ENCODE results near the gene CNTN5. TPM values are rescaled to one million over a fixed set of nuclear protein-coding genes. Genes with fewer than 3 reads are reported as not detected.
"Not testable (repeated sequence)": the region's sequence is repeated elsewhere in the genome, so short reads cannot be mapped to it uniquely, and the experiment has no call there.

The CNTN5 gene
- total RNA-seq, 3 donors from 2014 or later = 0.35 TPM; not detected in 2

GRCh38 chr11:100273066-100273815 lies 1252.5 kb downstream of the CNTN5 start:
- no peaks in the 10 kb centered on the region for H3K4me1 ChIP-seq (ENCODE audit: low read depth)
- no peak overlapping the region for H3K4me3 ChIP-seq
- DNase-seq = peak in 1 of 3 donors; percentile 24
- H3K36me3 ChIP-seq (ENCODE audit: low read depth) = no peaks in the 10 kb centered on the region
- intact Hi-C loops (cut with DNase I, micrococcal nuclease) = no loop called here
- ATAC-seq = no peak
- TF ChIP-seq, protein P1, sequence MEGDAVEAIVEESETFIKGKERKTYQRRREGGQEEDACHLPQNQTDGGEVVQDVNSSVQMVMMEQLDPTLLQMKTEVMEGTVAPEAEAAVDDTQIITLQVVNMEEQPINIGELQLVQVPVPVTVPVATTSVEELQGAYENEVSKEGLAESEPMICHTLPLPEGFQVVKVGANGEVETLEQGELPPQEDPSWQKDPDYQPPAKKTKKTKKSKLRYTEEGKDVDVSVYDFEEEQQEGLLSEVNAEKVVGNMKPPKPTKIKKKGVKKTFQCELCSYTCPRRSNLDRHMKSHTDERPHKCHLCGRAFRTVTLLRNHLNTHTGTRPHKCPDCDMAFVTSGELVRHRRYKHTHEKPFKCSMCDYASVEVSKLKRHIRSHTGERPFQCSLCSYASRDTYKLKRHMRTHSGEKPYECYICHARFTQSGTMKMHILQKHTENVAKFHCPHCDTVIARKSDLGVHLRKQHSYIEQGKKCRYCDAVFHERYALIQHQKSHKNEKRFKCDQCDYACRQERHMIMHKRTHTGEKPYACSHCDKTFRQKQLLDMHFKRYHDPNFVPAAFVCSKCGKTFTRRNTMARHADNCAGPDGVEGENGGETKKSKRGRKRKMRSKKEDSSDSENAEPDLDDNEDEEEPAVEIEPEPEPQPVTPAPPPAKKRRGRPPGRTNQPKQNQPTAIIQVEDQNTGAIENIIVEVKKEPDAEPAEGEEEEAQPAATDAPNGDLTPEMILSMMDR (IDR thresholded peaks at IDR 0.05) = no peak
- peaks cover 5% of the 10 kb centered on the region for H3K9me3 ChIP-seq

- H3K36me3 ChIP-seq (ENCODE audit: low read depth); H3K4me3 ChIP-seq; H3K9me3 ChIP-seq; DNase-seq; ATAC-seq; H3K4me1 ChIP-seq (ENCODE audit: low read depth); intact Hi-C loops (cut with DNase I, micrococcal nuclease): not testable (repeated sequence)
Measured at GRCh38 chr11:100274466-100274865, 1253.7 kb downstream of the CNTN5 start.

DNA sequence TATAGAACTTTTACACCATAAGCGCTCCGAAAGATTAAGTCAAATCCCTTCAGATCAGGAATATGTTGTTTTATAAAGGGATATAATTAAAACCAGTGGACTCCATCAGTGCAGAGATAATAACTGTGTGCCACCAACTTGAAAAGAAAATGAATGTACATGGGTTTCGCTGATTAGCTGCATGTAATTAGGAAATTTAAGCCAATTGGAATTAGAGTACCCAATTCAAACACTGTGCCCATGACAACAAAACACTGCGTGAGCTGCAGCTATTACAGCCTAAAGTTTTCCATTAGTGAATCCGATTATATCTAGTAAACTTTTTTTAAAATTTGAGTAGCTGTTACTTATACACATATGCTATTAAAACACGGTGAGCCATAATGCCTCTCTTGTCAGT lies 1274.0 kb downstream of the CNTN5 start:
- H3K4me1 ChIP-seq (ENCODE audit: low read depth) = no peaks in the 10 kb centered on the region
- H3K4me3 ChIP-seq = no peak overlapping the region
- H3K36me3 ChIP-seq (ENCODE audit: low read depth) = no peaks in the 10 kb centered on the region
- intact Hi-C loops (cut with DNase I, micrococcal nuclease) = no loop called here
- ATAC-seq (no peak), DNase-seq (no peak)
- TF ChIP-seq, protein P1 (IDR thresholded peaks at IDR 0.05) = no peak
- H3K9me3 ChIP-seq = no peaks in the 10 kb centered on the region

GRCh38 chr11:100296051-100296679 lies 1275.4 kb downstream of the CNTN5 start:
- no peaks in the 10 kb centered on the region for H3K9me3 ChIP-seq
- intact Hi-C loops (cut with DNase I, micrococcal nuclease) = no loop called here
- no peak for ATAC-seq
- H3K4me3 ChIP-seq = no peak overlapping the region
- TF ChIP-seq, protein P1 (IDR thresholded peaks at IDR 0.05) = no peak
- H3K4me1 ChIP-seq (ENCODE audit: low read depth) = no peaks in the 10 kb centered on the region
- DNase-seq = no peak
- no peaks in the 10 kb centered on the region for H3K36me3 ChIP-seq (ENCODE audit: low read depth)

DNA sequence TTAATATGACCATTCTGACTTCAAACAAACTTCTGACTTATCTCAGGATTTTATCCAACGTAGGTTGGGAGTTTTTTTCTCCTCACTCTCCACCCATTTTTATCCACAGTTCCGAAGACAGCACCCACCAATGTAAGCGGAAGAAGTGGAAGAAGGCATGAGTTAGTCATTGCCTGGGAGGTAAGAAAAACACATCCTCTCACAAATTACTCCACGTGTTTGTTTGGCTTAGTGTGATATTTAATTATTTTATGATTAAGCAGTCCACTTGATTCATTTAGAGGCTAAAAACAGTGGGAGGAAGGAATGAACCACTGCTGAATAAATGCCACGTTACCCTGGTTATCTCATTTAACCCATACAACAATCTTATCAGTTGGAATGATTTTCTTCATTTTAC lies 1276.8 kb downstream of the CNTN5 start:
- Histone ChIP-seq H3K9me3 (no peaks in the 10 kb centered on the region), H3K36me3 (ENCODE audit: low read depth) (no peaks in the 10 kb centered on the region), H3K4me3 (no peak overlapping the region), H3K4me1 (ENCODE audit: low read depth) (no peaks in the 10 kb centered on the region)
- DNase-seq (no peak), ATAC-seq (no peak)
- TF ChIP-seq, protein P1 (IDR thresholded peaks at IDR 0.05) = no peak
- intact Hi-C loops (cut with DNase I, micrococcal nuclease) = no loop called here

- ATAC-seq = no peak
- no peaks in the 10 kb centered on the region for H3K36me3 ChIP-seq (ENCODE audit: low read depth)
- H3K9me3 ChIP-seq = no peaks in the 10 kb centered on the region
- intact Hi-C loops (cut with DNase I, micrococcal nuclease) = no loop called here
- TF ChIP-seq, protein P1 (IDR thresholded peaks at IDR 0.05) = no peak
- no peaks in the 10 kb centered on the region for H3K4me1 ChIP-seq (ENCODE audit: low read depth)
- DNase-seq = no peak
- no peak overlapping the region for H3K4me3 ChIP-seq
Measured at GRCh38 chr11:100302824-100303223, 1282.1 kb downstream of the CNTN5 start.

Data from mucosa of descending colon (tissue), 3 donors.